Activated CD4-positive, alpha-beta memory T cell treated with anti-CD3 and anti-CD28 coated beads for 36 hours (primary cell): ENCODE measurements around the gene PDGFD. TPM values are rescaled to one million over a fixed set of nuclear protein-coding genes. Genes with fewer than 3 reads are reported as not detected.

Experiments used
- CTCF ChIA-PET: fragments of 350-600 bp; sonication (Branson Sonifier 250); formaldehyde crosslinking; loops from one replicate; lab custom pipeline; 2021; ENCODE audit warnings: antibody characterized with exemption, inconsistent platforms; lab: Charles Lee
- POLR2A ChIA-PET: fragments of 350-600 bp; sonication (Branson Sonifier 250); formaldehyde crosslinking; loops from one replicate; lab custom pipeline; 2021; ENCODE audit warnings: antibody characterized with exemption; lab: Charles Lee
- DNase-seq: peaks from one replicate; pipeline ENCODE4 v3.0.0-alpha.2; 2020
- H3K27ac Mint-ChIP-seq: one replicate; pipeline ENCODE4 v1.8.0; 2021; ENCODE audit warnings: mixed read lengths
- H3K27me3 Mint-ChIP-seq: one replicate; pipeline ENCODE4 v1.8.0; 2021; ENCODE audit warnings: mixed read lengths
- H3K36me3 Mint-ChIP-seq: one replicate; pipeline ENCODE4 v1.8.0; 2021; ENCODE audit warnings: mixed read lengths
- H3K4me1 Mint-ChIP-seq: one replicate; pipeline ENCODE4 v1.8.0; 2021; ENCODE audit warnings: low read depth, mixed read lengths
- H3K4me3 Mint-ChIP-seq: one replicate; pipeline ENCODE4 v1.8.0; 2021; ENCODE audit warnings: mild to moderate bottlenecking, mixed read lengths
- H3K9me3 Mint-ChIP-seq: one replicate; pipeline ENCODE4 v1.8.0; 2021; ENCODE audit warnings: mixed read lengths
- intact Hi-C: fragments of 100-400 bp; cut with micrococcal nuclease; formaldehyde crosslinking; loops from one replicate; pipeline ENCODE4 v1.15.1; 2023
- total RNA-seq, 2 experiments: library from RNA; stranded (reverse); gene quantifications; one replicate each; pipeline ENCODE4 v1.2.3, GENCODE V29; 2021

Gene PDGFD
- total RNA-seq = not detected

- intact Hi-C loops = no loop called here
- DNase-seq = peak; percentile 12
- no peaks in the 10 kb centered on the region for H3K9me3 Mint-ChIP-seq
- ChIA-PET POLR2A (no interaction called here), CTCF (interaction anchor here (0.9 to 1.5 kb wide), 3 partner anchors 13 to 481 kb away, joined by 3 to 5 read pairs (median 4); no protein-coding TSS in a partner anchor)
- peaks cover 17% of the 10 kb centered on the region for H3K27me3 Mint-ChIP-seq
- no peak within 1 kb of the TSS for H3K27ac Mint-ChIP-seq
- H3K4me3 Mint-ChIP-seq = peak within 1 kb of the TSS; percentile 42
- H3K36me3 Mint-ChIP-seq = no peaks in the 10 kb centered on the region
- H3K4me1 Mint-ChIP-seq = peaks cover 7% of the 10 kb centered on the region
Observed at GRCh38 chr11:104164028-104164520, at the start of gene PDGFD. Gene PDGFD (minus strand): TSS chr11:104164147.

- Mint-ChIP-seq H3K36me3 (no peaks in the 10 kb centered on the region), H3K27ac (no peak overlapping the region), H3K4me3 (no peak overlapping the region), H3K4me1 (no peaks in the 10 kb centered on the region), H3K27me3 (no peaks in the 10 kb centered on the region), H3K9me3 (peaks cover 3% of the 10 kb centered on the region)
- CTCF ChIA-PET = no interaction called here
- POLR2A ChIA-PET = no interaction called here
- intact Hi-C loops = no loop called here
- no peak for DNase-seq
Observed at GRCh38 chr11:104206936-104207335, 43.0 kb upstream of the PDGFD start.

GRCh38 chr11:104205838-104206237, 41.9 kb upstream of the PDGFD start:
- Mint-ChIP-seq H3K27me3 (no peaks in the 10 kb centered on the region), H3K27ac (no peak overlapping the region), H3K4me3 (no peak overlapping the region), H3K4me1 (no peaks in the 10 kb centered on the region), H3K36me3 (no peaks in the 10 kb centered on the region), H3K9me3 (peaks cover 3% of the 10 kb centered on the region)
- intact Hi-C loops = no loop called here
- DNase-seq = no peak
- ChIA-PET POLR2A (no interaction called here), CTCF (no interaction called here)

GRCh38 chr11:104200688-104201087, 36.7 kb upstream of the PDGFD start:
- Mint-ChIP-seq H3K36me3 (no peaks in the 10 kb centered on the region), H3K4me1 (no peaks in the 10 kb centered on the region), H3K27me3 (no peaks in the 10 kb centered on the region), H3K9me3 (no peaks in the 10 kb centered on the region), H3K27ac (no peak overlapping the region), H3K4me3 (no peak overlapping the region)
- no peak for DNase-seq
- intact Hi-C loops = no loop called here
- ChIA-PET POLR2A (no interaction called here), CTCF (no interaction called here)

GRCh38 chr11:104199053-104199452, 35.1 kb upstream of the PDGFD start:
- H3K4me1 Mint-ChIP-seq = no peaks in the 10 kb centered on the region
- ChIA-PET CTCF (interaction anchor here (0.6 kb wide), 1 partner anchor 11 kb away, joined by 3 read pairs; no protein-coding TSS in a partner anchor), POLR2A (no interaction called here)
- intact Hi-C loops = no loop called here
- H3K27me3 Mint-ChIP-seq = no peaks in the 10 kb centered on the region
- no peak for DNase-seq
- H3K27ac Mint-ChIP-seq = no peak overlapping the region
- no peaks in the 10 kb centered on the region for H3K9me3 Mint-ChIP-seq
- H3K36me3 Mint-ChIP-seq = no peaks in the 10 kb centered on the region
- no peak overlapping the region for H3K4me3 Mint-ChIP-seq

GRCh38 chr11:104198576-104198975, 34.6 kb upstream of the PDGFD start:
- Mint-ChIP-seq H3K36me3 (no peaks in the 10 kb centered on the region), H3K9me3 (no peaks in the 10 kb centered on the region), H3K27me3 (no peaks in the 10 kb centered on the region), H3K27ac (no peak overlapping the region), H3K4me1 (no peaks in the 10 kb centered on the region), H3K4me3 (no peak overlapping the region)
- intact Hi-C loops = no loop called here
- CTCF ChIA-PET = no interaction called here
- POLR2A ChIA-PET = no interaction called here
- no peak for DNase-seq

GRCh38 chr11:104191124-104191523, 27.2 kb upstream of the PDGFD start:
- ChIA-PET POLR2A (no interaction called here), CTCF (no interaction called here)
- Mint-ChIP-seq H3K9me3 (no peaks in the 10 kb centered on the region), H3K27me3 (no peaks in the 10 kb centered on the region), H3K36me3 (no peaks in the 10 kb centered on the region), H3K4me3 (no peak overlapping the region), H3K27ac (no peak overlapping the region), H3K4me1 (no peaks in the 10 kb centered on the region)
- intact Hi-C loops = no loop called here
- DNase-seq = no peak

GRCh38 chr11:104183593-104183992, 19.6 kb upstream of the PDGFD start:
- no peaks in the 10 kb centered on the region for H3K9me3 Mint-ChIP-seq
- ChIA-PET CTCF (no interaction called here), POLR2A (no interaction called here)
- H3K27me3 Mint-ChIP-seq = no peaks in the 10 kb centered on the region
- H3K4me3 Mint-ChIP-seq = no peak overlapping the region
- intact Hi-C loops = no loop called here
- H3K4me1 Mint-ChIP-seq = no peaks in the 10 kb centered on the region
- no peak overlapping the region for H3K27ac Mint-ChIP-seq
- no peaks in the 10 kb centered on the region for H3K36me3 Mint-ChIP-seq
- DNase-seq = no peak

GRCh38 chr11:104175769-104176168, 11.8 kb upstream of the PDGFD start:
- POLR2A ChIA-PET = no interaction called here
- H3K9me3 Mint-ChIP-seq = no peaks in the 10 kb centered on the region
- H3K27ac Mint-ChIP-seq = no peak overlapping the region
- CTCF ChIA-PET = interaction anchor here (0.6 kb wide), 1 partner anchor 600 kb away, joined by 4 read pairs; no protein-coding TSS in a partner anchor
- H3K4me3 Mint-ChIP-seq = no peak overlapping the region
- no peak for DNase-seq
- no peaks in the 10 kb centered on the region for H3K27me3 Mint-ChIP-seq
- H3K4me1 Mint-ChIP-seq = no peaks in the 10 kb centered on the region
- no peaks in the 10 kb centered on the region for H3K36me3 Mint-ChIP-seq
- intact Hi-C loops = no loop called here

- ChIA-PET CTCF (no interaction called here), POLR2A (no interaction called here)
- H3K9me3 Mint-ChIP-seq = no peaks in the 10 kb centered on the region
- DNase-seq = no peak
- intact Hi-C loops = no loop called here
- no peaks in the 10 kb centered on the region for H3K4me1 Mint-ChIP-seq
- no peaks in the 10 kb centered on the region for H3K36me3 Mint-ChIP-seq
- H3K27me3 Mint-ChIP-seq = peaks cover 5% of the 10 kb centered on the region
- no peak overlapping the region for H3K4me3 Mint-ChIP-seq
- H3K27ac Mint-ChIP-seq = no peak overlapping the region
Observed at GRCh38 chr11:104169091-104169490, 5.1 kb upstream of the PDGFD start.

- Mint-ChIP-seq H3K9me3 (no peaks in the 10 kb centered on the region), H3K4me3 (no peak overlapping the region), H3K4me1 (peaks cover 7% of the 10 kb centered on the region), H3K27ac (no peak overlapping the region), H3K27me3 (peaks cover 17% of the 10 kb centered on the region), H3K36me3 (no peaks in the 10 kb centered on the region)
- no peak for DNase-seq
- CTCF ChIA-PET = interaction anchor here (0.9 to 1.5 kb wide), 2 partner anchors 14 to 16 kb away, joined by 3 to 5 read pairs; no protein-coding TSS in a partner anchor
- intact Hi-C loops = no loop called here
- POLR2A ChIA-PET = no interaction called here
Observed at GRCh38 chr11:104165014-104165413, 1.1 kb upstream of the PDGFD start.

- CTCF ChIA-PET = interaction anchor here (0.6 to 1.5 kb wide), 4 partner anchors 14 to 1738 kb away, joined by 3 to 5 read pairs (median 4); no protein-coding TSS in a partner anchor
Observed at GRCh38 chr11:104163100-104164027, 583 bp downstream of the PDGFD start.

More at GRCh38 chr11:104163100-104164027, 583 bp downstream of the PDGFD start:
- Mint-ChIP-seq H3K27ac (no peak overlapping the region), H3K36me3 (no peaks in the 10 kb centered on the region), H3K9me3 (no peaks in the 10 kb centered on the region), H3K4me1 (peaks cover 7% of the 10 kb centered on the region), H3K27me3 (peaks cover 17% of the 10 kb centered on the region), H3K4me3 (peak overlapping the region; percentile 42)
- intact Hi-C loops = no loop called here
- POLR2A ChIA-PET = no interaction called here
- no peak for DNase-seq
